H1 (cell line): Measurements from ENCODE around the gene KCNJ4. TPM values are rescaled to one million over a fixed set of nuclear protein-coding genes. Genes with fewer than 3 reads are reported as not detected.

Experiments used
- CTCF ChIA-PET: fragments of 300-600 bp; sonication (Branson Sonifier 250); formaldehyde crosslinking; loops from one replicate; lab custom pipeline; 2021; ENCODE audit not compliant: partially characterized antibody; lab: Charles Lee
- POLR2A ChIA-PET: fragments of 300-600 bp; sonication (Branson Sonifier 250); formaldehyde crosslinking; loops from one replicate; lab custom pipeline; 2021; ENCODE audit warnings: inconsistent platforms; ENCODE audit not compliant: partially characterized antibody; lab: Charles Lee
- DNase-seq, 2 experiments: peaks; one replicate each; pipeline versions ENCODE4 v3.0.0 to v3.0.0-alpha.2; 2010 to 2022; ENCODE audit warnings: low spot score in 2 of 2, low read depth in 1 of 2, mixed read lengths in 1 of 2
- FAIRE-seq: peaks from 2 replicates; lab custom pipeline; 2011; peaks lifted over from hg19 to GRCh38; lab: Jason Lieb, UNC
- H2AFZ ChIP-seq: 2 replicates; pipeline ENCODE4 v1.8.1; 2012; ENCODE audit warnings: low read length, inconsistent platforms
- H2AK5ac ChIP-seq: 2 replicates; pipeline ENCODE4 v1.6.1; 2013; ENCODE audit warnings: low read depth, low read length
- H2BK120ac ChIP-seq: replicated peaks from 2 replicates; pipeline ENCODE3; 2013; ENCODE audit warnings: low read depth, low read length, inconsistent platforms
- H2BK12ac ChIP-seq: 2 replicates; pipeline ENCODE4 v1.6.1; 2013; ENCODE audit warnings: low read depth, low read length
- H2BK15ac ChIP-seq: 2 replicates; pipeline ENCODE4 v1.6.1; 2013; ENCODE audit warnings: low read length
- H2BK20ac ChIP-seq: 2 replicates; pipeline ENCODE4 v1.6.1; 2013; ENCODE audit warnings: low read length
- H2BK5ac ChIP-seq: 2 replicates; pipeline ENCODE4 v1.6.1; 2013; ENCODE audit warnings: low read depth, low read length
- H3K14ac ChIP-seq: 2 replicates; pipeline ENCODE4 v1.6.1; 2013; ENCODE audit warnings: inconsistent platforms; ENCODE audit not compliant: insufficient read length
- H3K18ac ChIP-seq: 2 replicates; pipeline ENCODE4 v1.6.1; 2013; ENCODE audit warnings: low read length; ENCODE audit errors: extremely low read depth
- H3K23ac ChIP-seq: 2 replicates; pipeline ENCODE4 v1.6.1; 2013; ENCODE audit warnings: inconsistent platforms; ENCODE audit not compliant: insufficient read length
- H3K23me2 ChIP-seq: 2 replicates; pipeline ENCODE4 v1.6.1; 2013; ENCODE audit warnings: low read depth, low read length
- H3K27ac ChIP-seq: 2 replicates; pipeline ENCODE4 v1.6.1; 2011; ENCODE audit warnings: low read depth, low read length, inconsistent platforms
- H3K27me3 ChIP-seq, 4 experiments: replicated peaks in 1 of 4; 1 replicate in 1 of 4; 2 replicates in 3 of 4; pipeline versions ENCODE4 v1.6.1 to v1.8.1; 2011 to 2013; ENCODE audit warnings: low read length in 3 of 4, mild to moderate bottlenecking in 3 of 4, inconsistent platforms in 2 of 4, mixed read lengths in 2 of 4, moderate library complexity in 1 of 4; ENCODE audit not compliant: control insufficient read depth in 3 of 4, insufficient read depth in 3 of 4; ENCODE audit errors: extremely low read depth in 1 of 4
- H3K36me3 ChIP-seq, 4 experiments: 2 replicates each; pipeline versions ENCODE4 v1.6.1 to v1.8.1; 2011 to 2013; ENCODE audit warnings: mild to moderate bottlenecking in 4 of 4, low read length in 3 of 4, moderate library complexity in 2 of 4, control low read depth in 1 of 4, inconsistent platforms in 1 of 4; ENCODE audit not compliant: insufficient read depth in 4 of 4, control insufficient read depth in 2 of 4
- H3K4ac ChIP-seq: replicated peaks from 2 replicates; pipeline ENCODE3; 2013; ENCODE audit warnings: low read length, low read depth, mixed read lengths, inconsistent platforms; ENCODE audit not compliant: insufficient read length
- H3K4me1 ChIP-seq, 4 experiments: replicated peaks in 1 of 4; 1 replicate in 1 of 4; 2 replicates in 3 of 4; pipeline versions ENCODE4 v1.6.1 to v1.8.1; 2011 to 2013; ENCODE audit warnings: low read length in 3 of 4, inconsistent platforms in 2 of 4, mixed read lengths in 1 of 4; ENCODE audit not compliant: insufficient read depth in 4 of 4, control insufficient read depth in 3 of 4
- H3K4me2 ChIP-seq, 2 experiments: 2 replicates each; pipeline versions ENCODE4 v1.6.1 to v1.8.1; 2011 to 2013; ENCODE audit warnings: low read depth in 2 of 2, low read length in 2 of 2, control low read depth in 1 of 2, inconsistent platforms in 1 of 2, mild to moderate bottlenecking in 1 of 2; ENCODE audit not compliant: insufficient read depth in 1 of 2
- H3K4me3 ChIP-seq, 4 experiments: fragments of 200-600, 300-600 bp in 1 of 4; sonication (generic), shearing (Covaris generic), sonication (Bioruptor Twin) in 1 of 4; 2 replicates each; pipeline versions ENCODE4 v1.5.1 to v1.8.1; 2011 to 2016; ENCODE audit warnings: low read length in 4 of 4, low read depth in 3 of 4, control low read depth in 2 of 4, inconsistent platforms in 2 of 4, mild to moderate bottlenecking in 2 of 4, mixed read lengths in 1 of 4, moderate library complexity in 1 of 4; ENCODE audit not compliant: insufficient read depth in 2 of 4; ENCODE audit errors: extremely low read depth in 1 of 4
- H3K56ac ChIP-seq: replicated peaks from 2 replicates; pipeline ENCODE3; 2013; ENCODE audit warnings: low read depth, mild to moderate bottlenecking, mixed read lengths, low read length, inconsistent platforms; ENCODE audit not compliant: insufficient read length
- H3K79me1 ChIP-seq: 2 replicates; pipeline ENCODE4 v1.6.1; 2013; ENCODE audit warnings: low read depth, low read length, control low read depth
- H3K79me2 ChIP-seq, 2 experiments: 2 replicates each; pipeline versions ENCODE4 v1.6.1 to v1.8.1; 2012 to 2013; ENCODE audit warnings: low read length in 2 of 2, mild to moderate bottlenecking in 2 of 2, inconsistent platforms in 1 of 2; ENCODE audit not compliant: insufficient read depth in 2 of 2, control insufficient read depth in 1 of 2
- H3K9ac ChIP-seq, 4 experiments: replicated peaks in 1 of 4; 1 replicate in 1 of 4; 2 replicates in 3 of 4; pipeline versions ENCODE4 v1.6.1 to v1.8.1; 2011 to 2013; ENCODE audit warnings: low read depth in 3 of 4, low read length in 3 of 4, control low read depth in 2 of 4, mild to moderate bottlenecking in 2 of 4, moderate library complexity in 2 of 4, inconsistent platforms in 1 of 4; ENCODE audit errors: extremely low read depth in 1 of 4
- H3K9me3 ChIP-seq, 2 experiments: 2 replicates each; pipeline versions ENCODE4 v1.6.1 to v1.8.1; 2012 to 2013; ENCODE audit warnings: mild to moderate bottlenecking in 2 of 2, moderate library complexity in 2 of 2, control low read depth in 1 of 2, inconsistent platforms in 1 of 2, low read depth in 1 of 2, low read length in 1 of 2, mixed read lengths in 1 of 2; ENCODE audit not compliant: insufficient read depth in 2 of 2
- H4K20me1 ChIP-seq, 2 experiments: replicated peaks in 1 of 2; 2 replicates each; pipeline versions ENCODE3 to v1.8.1; 2011 to 2013; ENCODE audit warnings: inconsistent platforms in 2 of 2, low read length in 2 of 2, mild to moderate bottlenecking in 1 of 2; ENCODE audit not compliant: insufficient read depth in 2 of 2, control insufficient read depth in 1 of 2
- H4K5ac ChIP-seq: 2 replicates; pipeline ENCODE4 v1.6.1; 2013; ENCODE audit warnings: low read length, low read depth, mixed read lengths, inconsistent platforms; ENCODE audit not compliant: insufficient read length
- H4K8ac ChIP-seq: 2 replicates; pipeline ENCODE4 v1.8.0; 2013; ENCODE audit warnings: mild to moderate bottlenecking, moderate library complexity, low read length, inconsistent platforms; ENCODE audit not compliant: insufficient read depth; ENCODE audit errors: extremely low read depth
- H4K91ac ChIP-seq: replicated peaks from 2 replicates; pipeline ENCODE3; 2013; ENCODE audit warnings: low read length, mixed read lengths, inconsistent platforms; ENCODE audit not compliant: insufficient read length
- BACH1 ChIP-seq: IDR thresholded peaks from 2 replicates; pipeline ENCODE4 v1.6.1; 2012; ENCODE audit warnings: low read length, improper control_type of control experiment
- CEBPB ChIP-seq: IDR thresholded peaks from 2 replicates; pipeline ENCODE4 v1.6.1; 2012; ENCODE audit warnings: low read depth, low read length
- CTCF ChIP-seq, 3 experiments: IDR thresholded peaks; 1 replicate in 2 of 3; 2 replicates in 1 of 3; pipeline versions ENCODE4 v1.5.1 to v1.6.1; 2011; ENCODE audit warnings: low read length in 3 of 3, mild to moderate bottlenecking in 3 of 3, inconsistent platforms in 2 of 3, low read depth in 1 of 3, moderate library complexity in 1 of 3; ENCODE audit not compliant: insufficient read depth in 1 of 3; ENCODE audit errors: control extremely low read depth in 1 of 3
- JUND ChIP-seq: IDR thresholded peaks from 2 replicates; pipeline ENCODE4 v1.6.1; 2011; ENCODE audit warnings: mild to moderate bottlenecking, improper control_type of control experiment, low read length
- POLR2A ChIP-seq, 2 experiments: IDR thresholded peaks; 1 replicate in 1 of 2; 2 replicates in 1 of 2; pipeline ENCODE4 v1.6.1; 2011; ENCODE audit warnings: low read depth in 2 of 2, low read length in 2 of 2, mild to moderate bottlenecking in 2 of 2; ENCODE audit errors: control extremely low read depth in 1 of 2
- WGBS, 2 experiments: shearing (Covaris generic) in 1 of 2; methylation state at CpG; one replicate each; pipeline versions ENCODE4 v1.1.6 to v1.1.7; 2013 to 2015; ENCODE audit warnings: low lambda C conversion rate in 2 of 2, mixed read lengths in 2 of 2, inconsistent platforms in 1 of 2, low coverage in 1 of 2, missing lambda C conversion rate in 1 of 2; ENCODE audit not compliant: insufficient replicate concordance in 2 of 2, insufficient coverage in 1 of 2, insufficient read length in 1 of 2; ENCODE audit errors: extremely low coverage in 1 of 2, missing lambda C conversion rate in 1 of 2; 5-methylcytosine and 5-hydroxymethylcytosine counted together
- polyA plus RNA-seq, 7 experiments: library from polyadenylated mRNA; depleted of rRNA in 3 of 7; stranded (reverse) in 5 of 7; unstranded in 2 of 7; fragments of >200 nt in 5 of 7; fragments of 200-250 nt in 2 of 7; gene quantifications; 1 replicate in 5 of 7; 2 replicates in 1 of 7; 4 replicates in 1 of 7; pipeline versions ENCODE4 v1.2.1 to v1.2.3, GENCODE V29; 2011 to 2013; ENCODE audit warnings: missing spikeins in 2 of 7, mixed read lengths in 2 of 7
- total RNA-seq: library from RNA; stranded (reverse); fragmentation: NEBNext Ultra II Directional; extraction: Animal tissue kit (Norgen Biotek cat#: 25700); gene quantifications from 2 replicates; pipeline ENCODE4 v1.2.1, GENCODE V29; 2021

Gene KCNJ4
- total and polyA plus RNA-seq, 2 of the 8 experiments (the other 6 are each of a cell fraction or from before 2014, with no cell fraction given), result 1.4 to 2.2 TPM

GRCh38 chr22:38440747-38441350 is 14.2 kb downstream of the KCNJ4 start:
- Histone ChIP-seq H4K8ac (no peak overlapping the region), H3K23ac (no peak overlapping the region), H2BK5ac (no peak overlapping the region), H3K79me1 (no peaks in the 10 kb centered on the region; the same call in 1 of the 2 replicates), H3K14ac (no peak overlapping the region), H3K79me2 (no peaks in the 10 kb centered on the region), H2AFZ (no peak overlapping the region), H3K23me2 (no peaks in the 10 kb centered on the region), H3K9ac (no peak overlapping the region), H2AK5ac (no peak overlapping the region), H3K4me2 (no peak overlapping the region), H3K4me3 (no peak overlapping the region), H2BK120ac (no peak overlapping the region), H4K91ac (no peak overlapping the region), H3K18ac (no peak overlapping the region), H4K5ac (no peak overlapping the region), H4K20me1 (peaks cover 0 to 4% of the 10 kb centered on the region in 2 experiments), H2BK20ac (no peak overlapping the region), H3K4me1 (peaks cover 0 to 2% (median 0%) of the 10 kb centered on the region in 4 experiments; a peak in 2 of 7 replicates), H2BK15ac (no peak overlapping the region), H3K36me3 (no peaks in the 10 kb centered on the region), H2BK12ac (no peak overlapping the region), H3K27ac (no peak overlapping the region), H3K9me3 (no peaks in the 10 kb centered on the region), H3K56ac (no peak overlapping the region), H3K27me3 (no peaks in the 10 kb centered on the region), H3K4ac (no peak overlapping the region)
- ChIA-PET CTCF (interaction anchor here (0.9 to 1.5 kb wide), 3 partner anchors 13 to 131 kb away, joined by 3 to 5 read pairs (median 3); no protein-coding TSS in a partner anchor), POLR2A (interaction anchor here (0.6 to 1.8 kb wide), 4 partner anchors 9 to 39 kb away, joined by 3 to 5 read pairs (median 3); no protein-coding TSS in a partner anchor)
- no peak for DNase-seq
- TF ChIP-seq JUND, result no peak
- TF ChIP-seq CTCF (IDR thresholded peaks at IDR 0.05; ENCODE audit: control extremely low read depth in 1 of 3, insufficient read depth in 1 of 3, low read depth in 1 of 3, low read length in 3 of 3), result peak in 2 of 3 experiments; percentile 5 to 11; a peak in 2 of 4 replicates
- TF ChIP-seq CEBPB, result no peak
- TF ChIP-seq BACH1, result no peak
- no peak for TF ChIP-seq POLR2A (IDR thresholded peaks at IDR 0.05; ENCODE audit: control extremely low read depth in 1 of 2, low read depth in 2 of 2, low read length in 2 of 2)
- no peak for FAIRE-seq
- 88% methylated on average over 14 of the region's 14 CpGs; no CpG with 5 or more reads in 1 of the 2 experiments for WGBS, 2 experiments
